Measurements from ENCODE around the gene ZSCAN31.

DNA sequence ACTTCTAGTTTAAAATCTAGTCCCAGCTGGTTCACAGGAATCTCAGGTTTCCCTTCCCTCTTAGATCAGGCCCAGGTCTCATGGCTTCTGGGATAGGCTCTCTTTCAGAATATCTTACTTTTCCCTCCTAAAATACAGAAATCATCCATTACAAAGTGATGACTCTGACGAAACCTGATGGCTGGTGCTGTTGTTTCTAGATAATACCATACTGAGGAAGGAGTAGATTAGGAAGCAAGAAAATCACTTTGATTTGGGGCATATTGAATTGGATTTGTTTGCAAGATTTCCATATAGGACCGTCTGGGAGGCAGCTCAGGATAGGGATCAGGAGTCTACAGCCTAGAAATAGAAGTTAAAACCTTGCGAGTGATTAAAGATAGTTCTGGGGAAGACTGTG, 17.4 kb upstream of the ZSCAN31 start:
- no peak for TF ChIP-seq POLR2AphosphoS5 (IDR thresholded peaks at IDR 0.05; ENCODE audit: low read depth, low read length)
- TF ChIP-seq, protein P1, sequence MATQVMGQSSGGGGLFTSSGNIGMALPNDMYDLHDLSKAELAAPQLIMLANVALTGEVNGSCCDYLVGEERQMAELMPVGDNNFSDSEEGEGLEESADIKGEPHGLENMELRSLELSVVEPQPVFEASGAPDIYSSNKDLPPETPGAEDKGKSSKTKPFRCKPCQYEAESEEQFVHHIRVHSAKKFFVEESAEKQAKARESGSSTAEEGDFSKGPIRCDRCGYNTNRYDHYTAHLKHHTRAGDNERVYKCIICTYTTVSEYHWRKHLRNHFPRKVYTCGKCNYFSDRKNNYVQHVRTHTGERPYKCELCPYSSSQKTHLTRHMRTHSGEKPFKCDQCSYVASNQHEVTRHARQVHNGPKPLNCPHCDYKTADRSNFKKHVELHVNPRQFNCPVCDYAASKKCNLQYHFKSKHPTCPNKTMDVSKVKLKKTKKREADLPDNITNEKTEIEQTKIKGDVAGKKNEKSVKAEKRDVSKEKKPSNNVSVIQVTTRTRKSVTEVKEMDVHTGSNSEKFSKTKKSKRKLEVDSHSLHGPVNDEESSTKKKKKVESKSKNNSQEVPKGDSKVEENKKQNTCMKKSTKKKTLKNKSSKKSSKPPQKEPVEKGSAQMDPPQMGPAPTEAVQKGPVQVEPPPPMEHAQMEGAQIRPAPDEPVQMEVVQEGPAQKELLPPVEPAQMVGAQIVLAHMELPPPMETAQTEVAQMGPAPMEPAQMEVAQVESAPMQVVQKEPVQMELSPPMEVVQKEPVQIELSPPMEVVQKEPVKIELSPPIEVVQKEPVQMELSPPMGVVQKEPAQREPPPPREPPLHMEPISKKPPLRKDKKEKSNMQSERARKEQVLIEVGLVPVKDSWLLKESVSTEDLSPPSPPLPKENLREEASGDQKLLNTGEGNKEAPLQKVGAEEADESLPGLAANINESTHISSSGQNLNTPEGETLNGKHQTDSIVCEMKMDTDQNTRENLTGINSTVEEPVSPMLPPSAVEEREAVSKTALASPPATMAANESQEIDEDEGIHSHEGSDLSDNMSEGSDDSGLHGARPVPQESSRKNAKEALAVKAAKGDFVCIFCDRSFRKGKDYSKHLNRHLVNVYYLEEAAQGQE (IDR thresholded peaks at IDR 0.05; ENCODE audit: insufficient read depth in 1 of 2, low read depth in 2 of 2, low read length in 2 of 2): no peak
- TF ChIP-seq SIN3A (IDR thresholded peaks at IDR 0.05; ENCODE audit: borderline replicate concordance, insufficient read depth, low read length): no peak
- TF ChIP-seq TAF1 (IDR thresholded peaks at IDR 0.05; ENCODE audit: borderline replicate concordance, insufficient read depth, low read length): no peak
- TF ChIP-seq FOXP2 (optimal IDR thresholded peaks at IDR 0.05; ENCODE audit: borderline replicate concordance, extremely low read depth, extremely low read length, insufficient read depth): no peak

Measured in PFSK-1 (cell line).